HepG2 (cell line): Measurements from ENCODE around the gene PDE3A. TPM values are rescaled to one million over a fixed set of nuclear protein-coding genes. Genes with fewer than 3 reads are reported as not detected.
A peak's percentile ranks its signal among the peaks of the same experiment; 100 is the strongest.

Experiments used
- HDAC1 ChIP-seq: sonication (generic); formaldehyde crosslinking; IDR thresholded peaks from 2 replicates; pipeline ENCODE4 v1.5.1; 2020; ENCODE audit warnings: mild to moderate bottlenecking, missing genetic modification reagents
- HNRNPH1 ChIP-seq: fragments of 200-400 bp; formaldehyde crosslinking; optimal IDR thresholded peaks from 2 replicates; pipeline ENCODE3; 2017; ENCODE audit warnings: mild to moderate bottlenecking, low read depth, low read length
- HOXA7 ChIP-seq: sonication (generic); formaldehyde crosslinking; IDR thresholded peaks from 2 replicates; pipeline ENCODE4 v1.8.1; 2022; ENCODE audit warnings: mild to moderate bottlenecking, missing genetic modification reagents, moderate library complexity
- IKZF4 ChIP-seq: sonication (generic); formaldehyde crosslinking; IDR thresholded peaks from 2 replicates; pipeline ENCODE4 v1.5.1; 2020; ENCODE audit warnings: borderline replicate concordance, mild to moderate bottlenecking, low read depth, missing genetic modification reagents; ENCODE audit errors: not compliant biosample characterization
- KDM5A ChIP-seq: fragments of 200-600 bp; sonication (generic); IDR thresholded peaks from 2 replicates; pipeline ENCODE4 v1.7.0; 2018; ENCODE audit warnings: antibody characterized with exemption, mild to moderate bottlenecking, low read length, borderline replicate concordance
- MAFG ChIP-seq: sonication (generic); formaldehyde crosslinking; IDR thresholded peaks from 2 replicates; pipeline ENCODE4 v1.5.1; 2020; ENCODE audit warnings: mild to moderate bottlenecking, missing genetic modification reagents
- MEIS1 ChIP-seq: sonication (generic); formaldehyde crosslinking; IDR thresholded peaks from 2 replicates; pipeline ENCODE4 v1.9.0; 2021; ENCODE audit warnings: mild to moderate bottlenecking, missing genetic modification reagents, moderate library complexity, borderline replicate concordance
- MXI1 ChIP-seq: IDR thresholded peaks from 3 replicates; pipeline ENCODE4 v1.6.1; 2012; ENCODE audit warnings: low read depth, low read length, inconsistent platforms, borderline replicate concordance
- NBN ChIP-seq: fragments of 450-650 bp; conservative IDR thresholded peaks from 2 replicates; pipeline ENCODE4 v1.6.1; 2017
- NFKBIZ ChIP-seq: IDR thresholded peaks from 2 replicates; pipeline ENCODE4 v1.6.1; 2018; ENCODE audit warnings: missing genetic modification reagents, missing compliant biosample characterization
- NONO ChIP-seq, 2 experiments: fragments of 450-650 bp in 1 of 2; sonication (generic) in 1 of 2; formaldehyde crosslinking in 1 of 2; IDR thresholded peaks in 1 of 2; conservative IDR thresholded peaks in 1 of 2; 2 replicates each; pipeline versions ENCODE4 v1.6.1 to v1.8.0; 2017 to 2022; ENCODE audit warnings: mild to moderate bottlenecking in 1 of 2, missing genetic modification reagents in 1 of 2, moderate library complexity in 1 of 2
- PHF20 ChIP-seq: sonication (generic); formaldehyde crosslinking; IDR thresholded peaks from 2 replicates; pipeline ENCODE4 v1.5.0; 2020; ENCODE audit warnings: mild to moderate bottlenecking, missing genetic modification reagents
- PRMT3 ChIP-seq: sonication (generic); formaldehyde crosslinking; IDR thresholded peaks from 2 replicates; pipeline ENCODE4 v1.8.1; 2022; ENCODE audit warnings: low read depth, mild to moderate bottlenecking, moderate library complexity, missing genetic modification reagents, borderline replicate concordance
- RBM39 ChIP-seq: fragments of 200-400 bp; formaldehyde crosslinking; IDR thresholded peaks from one replicate; pipeline ENCODE4 v1.6.1; 2018; ENCODE audit warnings: antibody characterized with exemption, mild to moderate bottlenecking, low read depth, low read length; ENCODE audit not compliant: poor library complexity, severe bottlenecking
- SIN3A ChIP-seq: IDR thresholded peaks from 2 replicates; pipeline ENCODE4 v1.6.1; 2011; ENCODE audit warnings: low read depth, mild to moderate bottlenecking, control low read depth, low read length, borderline replicate concordance
- TBX2 ChIP-seq: sonication (generic); formaldehyde crosslinking; IDR thresholded peaks from 2 replicates; pipeline ENCODE4 v1.5.0; 2020; ENCODE audit warnings: missing genetic modification reagents, mild to moderate bottlenecking, borderline replicate concordance
- ZBTB7B ChIP-seq: sonication (generic); formaldehyde crosslinking; IDR thresholded peaks from 2 replicates; pipeline ENCODE4 v1.4.0; 2020; ENCODE audit warnings: missing genetic modification reagents
- ZNF207 ChIP-seq: fragments of 450-650 bp; IDR thresholded peaks from 2 replicates; pipeline ENCODE4 v1.6.1; 2016; ENCODE audit warnings: antibody characterized with exemption, borderline replicate concordance
- ZNF224 ChIP-seq: sonication (generic); formaldehyde crosslinking; IDR thresholded peaks from 2 replicates; pipeline ENCODE4 v1.5.0; 2020; ENCODE audit warnings: mild to moderate bottlenecking, missing genetic modification reagents
- ZNF274 ChIP-seq: sonication (generic); formaldehyde crosslinking; IDR thresholded peaks from 2 replicates; pipeline ENCODE4 v1.5.1; 2020; ENCODE audit warnings: mild to moderate bottlenecking, missing genetic modification reagents
- ZNF296 ChIP-seq: sonication (generic); formaldehyde crosslinking; conservative IDR thresholded peaks from 2 replicates; pipeline ENCODE4 v1.5.0; 2020; ENCODE audit warnings: mild to moderate bottlenecking, missing genetic modification reagents
- ZNF501 ChIP-seq: sonication (generic); formaldehyde crosslinking; IDR thresholded peaks from 2 replicates; pipeline ENCODE4 v1.5.1; 2020; ENCODE audit warnings: mild to moderate bottlenecking, moderate library complexity, missing genetic modification reagents
- ZNF670 ChIP-seq: sonication (generic); formaldehyde crosslinking; IDR thresholded peaks from 2 replicates; pipeline ENCODE4 v1.8.0; 2022; ENCODE audit warnings: mild to moderate bottlenecking, missing genetic modification reagents, borderline replicate concordance
- ZNF703 ChIP-seq: sonication (generic); formaldehyde crosslinking; IDR thresholded peaks from 2 replicates; pipeline ENCODE4 v1.5.1; 2020; ENCODE audit warnings: missing genetic modification reagents, mild to moderate bottlenecking, moderate library complexity, borderline replicate concordance
- ZNF75D ChIP-seq: sonication (generic); formaldehyde crosslinking; IDR thresholded peaks from 2 replicates; pipeline ENCODE4 v1.8.1; 2023; ENCODE audit warnings: missing genetic modification reagents, mild to moderate bottlenecking, borderline replicate concordance
- polyA plus RNA-seq, 8 experiments: library from polyadenylated mRNA; depleted of rRNA in 3 of 8; stranded (reverse) in 7 of 8; unstranded in 1 of 8; fragments of >200 nt; fragmentation: Illumina TruSeq in 4 of 8; extraction: Trizol in 4 of 8; gene quantifications; 2 replicates each; pipeline versions ENCODE4 v1.2.1 to v1.2.3, GENCODE V29; 2011 to 2016; ENCODE audit warnings: low read depth in 4 of 8, missing spikeins in 1 of 8, mixed read lengths in 1 of 8; ENCODE audit not compliant: insufficient read depth in 1 of 8
- total RNA-seq, 5 experiments: library from RNA; depleted of rRNA; stranded (reverse); fragments of >200 nt; fragmentation: Illumina TruSeq; extraction: Trizol; gene quantifications; 2 replicates each; pipeline ENCODE4 v1.2.3, GENCODE V29; 2016; ENCODE audit warnings: low read depth in 1 of 5
- TF ChIP-seq, protein P1 (sequence below): sonication (generic); formaldehyde crosslinking; IDR thresholded peaks from 2 replicates; pipeline ENCODE4 v1.8.1; 2023; ENCODE audit warnings: missing genetic modification reagents, inconsistent platforms, borderline replicate concordance
- TF ChIP-seq, protein P2 (sequence below): sonication (generic); formaldehyde crosslinking; IDR thresholded peaks from 2 replicates; pipeline ENCODE4 v1.4.0; 2020; ENCODE audit warnings: mild to moderate bottlenecking, missing genetic modification reagents
- TF ChIP-seq, protein P3 (sequence below): sonication (generic); formaldehyde crosslinking; IDR thresholded peaks from 2 replicates; pipeline ENCODE4 v1.4.0; 2020; ENCODE audit warnings: missing genetic modification reagents, borderline replicate concordance

The PDE3A gene
- total and polyA plus RNA-seq, 2 of the 13 experiments (the other 11 are each of a cell fraction or from before 2014, with no cell fraction given): 0.77 to 1.5 TPM

DNA sequence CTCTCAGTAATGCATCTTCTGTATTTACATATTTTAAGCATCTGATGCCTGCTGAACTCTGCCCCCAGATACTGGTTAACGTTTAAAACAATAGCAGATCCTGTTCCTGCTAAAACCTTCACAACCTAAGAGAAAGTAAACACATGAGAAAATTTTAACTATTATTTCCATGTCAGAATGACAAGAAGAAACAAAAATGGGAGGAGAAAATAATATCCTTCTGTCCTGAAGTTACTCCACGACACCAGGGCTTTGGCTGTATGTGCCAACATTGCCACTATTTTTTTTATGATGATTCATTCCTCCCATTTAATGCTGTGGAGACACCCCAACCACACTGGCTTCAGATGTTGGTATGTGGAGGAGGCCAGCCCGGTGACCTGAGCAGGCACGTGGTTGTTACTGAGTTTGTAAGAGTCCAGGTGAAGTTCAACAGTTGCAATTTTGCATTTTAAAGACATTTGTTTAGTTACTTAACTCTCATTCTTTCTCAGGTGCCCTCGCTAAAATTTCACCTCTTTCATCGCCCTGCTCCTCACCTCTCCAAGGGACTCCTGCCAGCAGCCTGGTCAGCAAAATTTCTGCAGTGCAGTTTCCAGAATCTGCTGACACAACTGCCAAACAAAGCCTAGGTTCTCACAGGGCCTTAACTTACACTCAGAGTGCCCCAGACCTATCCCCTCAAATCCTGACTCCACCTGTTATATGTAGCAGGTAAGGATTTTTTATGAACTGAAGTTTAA lies 261.2 kb downstream of the PDE3A start (continued):
- peak; percentile 69; the same call in 1 of the 2 replicates for TF ChIP-seq MAFG (CRISPR knock-in tag)
- TF ChIP-seq MXI1: no peak
- TF ChIP-seq ZBTB7B: no peak
- TF ChIP-seq ZNF75D: no peak
- TF ChIP-seq HDAC1 (CRISPR knock-in tag): no peak; the same call in none of the 2 replicates
- no peak for TF ChIP-seq ZNF207
- no peak for TF ChIP-seq RBM39
- no peak for TF ChIP-seq ZNF274
- TF ChIP-seq HOXA7 (CRISPR knock-in tag): no peak
- no peak for TF ChIP-seq HNRNPH1
- no peak for TF ChIP-seq MEIS1 (CRISPR knock-in tag)
- no peak for TF ChIP-seq PHF20 (CRISPR knock-in tag)
- no peak for TF ChIP-seq PRMT3
- no peak for TF ChIP-seq ZNF670 (CRISPR knock-in tag)
- no peak for TF ChIP-seq ZNF224
- no peak for TF ChIP-seq ZNF501 (CRISPR knock-in tag)
- no peak; the same call in 1 of the 2 replicates for TF ChIP-seq KDM5A
- peak; percentile 70; the same call in 1 of the 2 replicates for TF ChIP-seq TBX2 (CRISPR knock-in tag)
- TF ChIP-seq, protein P1, sequence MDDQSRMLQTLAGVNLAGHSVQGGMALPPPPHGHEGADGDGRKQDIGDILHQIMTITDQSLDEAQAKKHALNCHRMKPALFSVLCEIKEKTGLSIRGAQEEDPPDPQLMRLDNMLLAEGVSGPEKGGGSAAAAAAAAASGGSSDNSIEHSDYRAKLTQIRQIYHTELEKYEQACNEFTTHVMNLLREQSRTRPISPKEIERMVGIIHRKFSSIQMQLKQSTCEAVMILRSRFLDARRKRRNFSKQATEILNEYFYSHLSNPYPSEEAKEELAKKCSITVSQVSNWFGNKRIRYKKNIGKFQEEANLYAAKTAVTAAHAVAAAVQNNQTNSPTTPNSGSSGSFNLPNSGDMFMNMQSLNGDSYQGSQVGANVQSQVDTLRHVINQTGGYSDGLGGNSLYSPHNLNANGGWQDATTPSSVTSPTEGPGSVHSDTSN (CRISPR knock-in tag): no peak
- TF ChIP-seq NBN: no peak
- no peak for TF ChIP-seq ZNF296 (CRISPR knock-in tag)
- TF ChIP-seq, protein P2, sequence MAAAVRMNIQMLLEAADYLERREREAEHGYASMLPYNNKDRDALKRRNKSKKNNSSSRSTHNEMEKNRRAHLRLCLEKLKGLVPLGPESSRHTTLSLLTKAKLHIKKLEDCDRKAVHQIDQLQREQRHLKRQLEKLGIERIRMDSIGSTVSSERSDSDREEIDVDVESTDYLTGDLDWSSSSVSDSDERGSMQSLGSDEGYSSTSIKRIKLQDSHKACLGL (CRISPR knock-in tag): no peak
- TF ChIP-seq, protein P3, sequence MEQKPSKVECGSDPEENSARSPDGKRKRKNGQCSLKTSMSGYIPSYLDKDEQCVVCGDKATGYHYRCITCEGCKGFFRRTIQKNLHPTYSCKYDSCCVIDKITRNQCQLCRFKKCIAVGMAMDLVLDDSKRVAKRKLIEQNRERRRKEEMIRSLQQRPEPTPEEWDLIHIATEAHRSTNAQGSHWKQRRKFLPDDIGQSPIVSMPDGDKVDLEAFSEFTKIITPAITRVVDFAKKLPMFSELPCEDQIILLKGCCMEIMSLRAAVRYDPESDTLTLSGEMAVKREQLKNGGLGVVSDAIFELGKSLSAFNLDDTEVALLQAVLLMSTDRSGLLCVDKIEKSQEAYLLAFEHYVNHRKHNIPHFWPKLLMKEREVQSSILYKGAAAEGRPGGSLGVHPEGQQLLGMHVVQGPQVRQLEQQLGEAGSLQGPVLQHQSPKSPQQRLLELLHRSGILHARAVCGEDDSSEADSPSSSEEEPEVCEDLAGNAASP (CRISPR knock-in tag): peak; percentile 56
- no peak for TF ChIP-seq ZNF703 (CRISPR knock-in tag)
- TF ChIP-seq SIN3A: no peak
- no peak for TF ChIP-seq IKZF4 (CRISPR knock-in tag)
- TF ChIP-seq NFKBIZ (CRISPR knock-in tag): no peak
- TF ChIP-seq NONO (IDR thresholded peaks at IDR 0.05): no peak
- TF ChIP-seq NONO (CRISPR knock-in tag; conservative IDR thresholded peaks at IDR 0.05): no peak
